ENCODE results near the gene ASB16. TPM values are rescaled to one million over a fixed set of nuclear protein-coding genes. Genes with fewer than 3 reads are reported as not detected.

ASB16 gene
- polyA plus RNA-seq, 1 of the 3 experiments (the other 2 are of a cell fraction) = not detected

GRCh38 chr17:44123356-44124117, 47.0 kb upstream of the ASB16 start, which contains the start of gene HDAC5:
Gene HDAC5, minus strand, starts transcription at chr17:44123641. Its CDS starts 6,126 bp downstream, at chr17:44117515.
- Histone ChIP-seq H3K9ac (peak within 1 kb of the TSS; percentile 88), H2AFZ (ENCODE audit: low read depth) (peak within 1 kb of the TSS; percentile 72), H3K36me3 (replicated peaks in 1 of 2; ENCODE audit: control insufficient read depth in 1 of 2, insufficient read depth in 2 of 2, low read length in 1 of 2) (no peaks in the 10 kb centered on the region), H3K27ac (ENCODE audit: low read depth in 2 of 2, low read length in 1 of 2) (peak within 1 kb of the TSS; percentile 74 to 82), H4K20me1 (ENCODE audit: insufficient read depth) (peaks cover 12% of the 10 kb centered on the region; the same call in 1 of the 2 replicates), H3K4me3 (ENCODE audit: low read depth in 2 of 2, low read length in 1 of 2) (peak within 1 kb of the TSS; percentile 72 to 78), H3K4me2 (peak within 1 kb of the TSS; percentile 97), H3K27me3 (ENCODE audit: insufficient read depth) (no peaks in the 10 kb centered on the region), H3K79me2 (ENCODE audit: insufficient read depth) (peaks cover 19% of the 10 kb centered on the region; the same call in 1 of the 2 replicates), H3K9me2 (no peaks in the 10 kb centered on the region), H3K4me1 (ENCODE audit: control insufficient read depth in 1 of 2, insufficient read depth in 2 of 2, low read depth in 1 of 2, low read length in 1 of 2) (peaks cover 4 to 26% of the 10 kb centered on the region in 2 experiments; a peak in 2 of 4 replicates), H3F3A (replicated peaks; ENCODE audit: insufficient read depth) (peaks cover 7% of the 10 kb centered on the region), H3K9me3 (no peaks in the 10 kb centered on the region)
- ChIA-PET POLR2A (interaction anchor here (0.9 to 2.2 kb wide), 7 partner anchors 18 to 63 kb away, joined by 3 to 8 read pairs (median 3); partner anchors contain the start of genes HROB, LSM12 and TMUB2), CTCF (interaction anchor here (0.7 to 2.6 kb wide), 18 partner anchors 8 to 247 kb away, joined by 3 to 15 read pairs (median 3); partner anchors contain the start of genes GRN and HROB)
- WGBS (ENCODE audit: low lambda C conversion rate) = 2% methylated on average over 55 of the region's 78 CpGs
- DNase-seq = peak; percentile 99
- TF ChIP-seq FOSL2 (IDR thresholded peaks at IDR 0.05; ENCODE audit: borderline replicate concordance, low read depth) (no peak), GATA2 (CRISPR knock-in tag; IDR thresholded peaks at IDR 0.05) (no peak), IRF3 (IDR thresholded peaks at IDR 0.05; ENCODE audit: low read depth, low read length) (no peak), MAX (IDR thresholded peaks at IDR 0.05; ENCODE audit: low read depth) (peak; percentile 86), PBX3 (IDR thresholded peaks at IDR 0.05) (no peak), NRF1 (IDR thresholded peaks at IDR 0.05; ENCODE audit: low read depth, low read length) (no peak), CHD2 (IDR thresholded peaks at IDR 0.05; ENCODE audit: low read length, partially characterized antibody) (no peak), NFIC (IDR thresholded peaks at IDR 0.05; ENCODE audit: borderline replicate concordance) (no peak), SIN3A (IDR thresholded peaks at IDR 0.05; ENCODE audit: borderline replicate concordance, low read depth, low read length) (no peak), RXRA (IDR thresholded peaks at IDR 0.05; ENCODE audit: borderline replicate concordance, low read depth) (no peak), YY1 (IDR thresholded peaks at IDR 0.05; ENCODE audit: low read depth) (no peak), FOXJ3 (CRISPR knock-in tag; IDR thresholded peaks at IDR 0.05) (no peak), SMC3 (IDR thresholded peaks at IDR 0.05; ENCODE audit: low read depth, low read length) (peak; percentile 51), POLR2AphosphoS5 (IDR thresholded peaks at IDR 0.05; ENCODE audit: low read depth, low read length) (peak; percentile 82; the same call in 1 of the 2 replicates), GABPA (IDR thresholded peaks at IDR 0.05; ENCODE audit: low read depth) (no peak), EP300 (IDR thresholded peaks at IDR 0.05; ENCODE audit: borderline replicate concordance in 1 of 2, low read depth in 1 of 2, low read length in 1 of 2) (no peak), USF2 (IDR thresholded peaks at IDR 0.05; ENCODE audit: borderline replicate concordance, low read depth, low read length) (no peak; the same call in 1 of the 2 replicates), REST (IDR thresholded peaks at IDR 0.05; ENCODE audit: low read depth, low read length) (no peak), ELF1 (IDR thresholded peaks at IDR 0.05) (no peak), RAD21 (IDR thresholded peaks at IDR 0.05; ENCODE audit: low read length) (peak; percentile 43), RCOR1 (IDR thresholded peaks at IDR 0.05; ENCODE audit: low read length) (no peak), MEF2A (IDR thresholded peaks at IDR 0.05; ENCODE audit: borderline replicate concordance, low read depth) (peak; percentile 89; the same call in 1 of the 2 replicates), MXI1 (IDR thresholded peaks at IDR 0.05; ENCODE audit: low read depth, low read length) (peak; percentile 72), CTCF (IDR thresholded peaks at IDR 0.05) (peak; percentile 66), JUND (IDR thresholded peaks at IDR 0.05) (no peak)

Data from SK-N-SH (cell line).